Endothelial cell of umbilical vein (primary cell): ENCODE results near the gene TRAPPC2L. TPM values are rescaled to one million over a fixed set of nuclear protein-coding genes. Genes with fewer than 3 reads are reported as not detected.

Experiments used
- BruUV-seq: library from RNA; stranded (reverse); fragments of 400-500 nt; replicated peaks from 2 replicates; lab custom pipeline; 2021; lab: Mats Ljungman, UMichigan
- CTCF ChIA-PET: fragments of 300-600, 350-600 bp; sonication (Branson Sonifier 250); formaldehyde crosslinking; loops from one replicate; lab custom pipeline; 2021; ENCODE audit warnings: antibody characterized with exemption, inconsistent platforms; lab: Charles Lee
- POLR2A ChIA-PET: fragments of 300-600, 350-600 bp; sonication (Branson Sonifier 250); formaldehyde crosslinking; loops from one replicate; lab custom pipeline; 2021; ENCODE audit warnings: antibody characterized with exemption, inconsistent platforms; lab: Charles Lee
- DNase-seq: peaks from one replicate; pipeline ENCODE4 v3.0.0-alpha.2; 2011; ENCODE audit warnings: low read depth, low spot score
- FAIRE-seq: peaks from 2 replicates; lab custom pipeline; 2011; peaks lifted over from hg19 to GRCh38; lab: Jason Lieb, UNC
- H2AFZ ChIP-seq: 2 replicates; pipeline ENCODE4 v1.6.0; 2012; ENCODE audit warnings: low read depth, low read length, control low read depth, inconsistent platforms
- H3K27ac ChIP-seq: 2 replicates; pipeline ENCODE4 v1.5.1; 2011; ENCODE audit warnings: low read depth, mild to moderate bottlenecking, control low read depth, low read length, moderate library complexity; ENCODE audit not compliant: insufficient read depth
- H3K27me3 ChIP-seq, 2 experiments: 2 replicates each; pipeline versions ENCODE4 v1.6.0 to v1.6.1; 2011; ENCODE audit warnings: low read length in 2 of 2, mixed read lengths in 1 of 2; ENCODE audit not compliant: control insufficient read depth in 2 of 2, insufficient read depth in 2 of 2
- H3K36me3 ChIP-seq, 2 experiments: 2 replicates in 1 of 2; 3 replicates in 1 of 2; pipeline ENCODE4 v1.5.1; 2011; ENCODE audit warnings: low read length in 2 of 2, mild to moderate bottlenecking in 1 of 2, moderate library complexity in 1 of 2; ENCODE audit not compliant: control insufficient read depth in 2 of 2, insufficient read depth in 2 of 2; ENCODE audit errors: extremely low read depth in 1 of 2
- H3K4me1 ChIP-seq: 3 replicates; pipeline ENCODE4 v1.5.1; 2011; ENCODE audit warnings: mild to moderate bottlenecking, low read length; ENCODE audit not compliant: control insufficient read depth, insufficient read depth; ENCODE audit errors: extremely low read depth
- H3K4me2 ChIP-seq: 2 replicates; pipeline ENCODE4 v1.6.1; 2011; ENCODE audit warnings: low read length, control low read depth, mixed read lengths; ENCODE audit not compliant: insufficient read depth
- H3K4me3 ChIP-seq, 3 experiments: fragments of 200-600 bp in 1 of 3; sonication (generic), shearing (Covaris generic) in 1 of 3; replicated peaks in 1 of 3; 2 replicates each; pipeline ENCODE4 v1.5.1; 2011 to 2016; ENCODE audit warnings: control low read depth in 3 of 3, low read length in 3 of 3, mild to moderate bottlenecking in 2 of 3, inconsistent platforms in 1 of 3, low read depth in 1 of 3, moderate library complexity in 1 of 3; ENCODE audit not compliant: insufficient read depth in 1 of 3
- H3K79me2 ChIP-seq: 2 replicates; pipeline ENCODE4 v1.6.0; 2012; ENCODE audit warnings: low read length, inconsistent platforms; ENCODE audit not compliant: control insufficient read depth, insufficient read depth
- H3K9ac ChIP-seq: replicated peaks from 2 replicates; pipeline ENCODE3; 2011; ENCODE audit warnings: low read length, control low read depth; ENCODE audit not compliant: insufficient read depth; ENCODE audit errors: extremely low read depth
- H3K9me1 ChIP-seq: replicated peaks from 3 replicates; pipeline ENCODE4 v1.6.0; 2011; ENCODE audit warnings: mild to moderate bottlenecking, low read length; ENCODE audit not compliant: control insufficient read depth, insufficient read depth; ENCODE audit errors: extremely low read depth
- H3K9me3 ChIP-seq: replicated peaks from 2 replicates; pipeline ENCODE4 v1.5.1; 2012; ENCODE audit warnings: low read length, inconsistent platforms; ENCODE audit not compliant: control insufficient read depth, insufficient read depth
- H4K20me1 ChIP-seq: replicated peaks from 2 replicates; pipeline ENCODE3; 2011; ENCODE audit warnings: mild to moderate bottlenecking, low read length; ENCODE audit not compliant: control insufficient read depth, insufficient read depth; ENCODE audit errors: extremely low read depth
- CTCF ChIP-seq, 2 donors: IDR thresholded peaks; 1 replicate in 1 of 2; 2 replicates in 1 of 2; pipeline ENCODE4 v1.5.1; 2011; ENCODE audit warnings: low read length in 2 of 2, mild to moderate bottlenecking in 2 of 2, moderate library complexity in 2 of 2, control low read depth in 1 of 2, inconsistent platforms in 1 of 2, low read depth in 1 of 2; ENCODE audit not compliant: insufficient read depth in 1 of 2; ENCODE audit errors: extremely low read depth in 1 of 2
- JUN ChIP-seq: IDR thresholded peaks from 2 replicates; pipeline ENCODE4 v1.6.1; 2011; ENCODE audit warnings: borderline replicate concordance, low read depth; ENCODE audit not compliant: insufficient read length, insufficient read depth
- MYC ChIP-seq: IDR thresholded peaks from one replicate; pipeline ENCODE4 v1.6.1; 2011; ENCODE audit warnings: mild to moderate bottlenecking, low read depth, low read length
- POLR2A ChIP-seq: IDR thresholded peaks from 2 replicates; pipeline ENCODE4 v1.6.1; 2012; ENCODE audit warnings: low read depth, mild to moderate bottlenecking, control low read depth, low read length
- POLR2AphosphoS5 ChIP-seq: IDR thresholded peaks from 2 replicates; pipeline ENCODE4 v1.6.1; 2012; ENCODE audit warnings: low read depth, mild to moderate bottlenecking, control low read depth, low read length, moderate library complexity; ENCODE audit not compliant: insufficient read depth
- dilution Hi-C: fragments of 300-500 bp; cut with MboI; formaldehyde crosslinking; loops from one replicate; pipeline ENCODE4 v1.15.0; 2019; ENCODE audit warnings: low sequenced_read_pairs; ENCODE audit not compliant: extremely low pct_ligation_motif_present
- intact Hi-C: fragments of 100-400 bp; cut with micrococcal nuclease; formaldehyde crosslinking; loops from one replicate; pipeline ENCODE4 v1.10.0; 2022
- polyA plus RNA-seq, 4 experiments: library from polyadenylated mRNA; depleted of rRNA in 3 of 4; stranded (reverse) in 3 of 4; unstranded in 1 of 4; fragments of >200 nt; gene quantifications; 2 replicates each; pipeline versions ENCODE4 v1.2.1 to v1.2.3, GENCODE V29; 2011 to 2012; ENCODE audit warnings: missing spikeins in 1 of 4
- total RNA-seq: library from RNA; stranded (reverse); gene quantifications from 2 replicates; pipeline ENCODE4 v1.2.3, GENCODE V29; 2021

TRAPPC2L gene
- total and polyA plus RNA-seq, 2 donors (not counting 3 experiments of a cell fraction or from before 2014, with no cell fraction given), result 61.9 to 131 TPM

GRCh38 chr16:88872650-88873331 lies 15.9 kb downstream of the TRAPPC2L start:
- intact Hi-C loops, result no loop called here
- no peak overlapping the region for H3K4me2 ChIP-seq
- no peak for FAIRE-seq
- no peak overlapping the region for H3K4me3 ChIP-seq
- no peaks in the 10 kb centered on the region for H3K36me3 ChIP-seq
- H3K27me3 ChIP-seq, result no peaks in the 10 kb centered on the region
- ChIA-PET CTCF (interaction anchor here (1.0 kb wide), 1 partner anchor 15 kb away, joined by 3 read pairs; the partner anchor contains the start of gene TRAPPC2L), POLR2A (no interaction called here)
- DNase-seq, result no peak
- H3K27ac ChIP-seq, result no peak overlapping the region
- H3K9me1 ChIP-seq, result no peaks in the 10 kb centered on the region
- H3K4me1 ChIP-seq, result no peaks in the 10 kb centered on the region
- H4K20me1 ChIP-seq, result no peaks in the 10 kb centered on the region
- dilution Hi-C loops, result no loop called here
- no peaks in the 10 kb centered on the region for H3K79me2 ChIP-seq
- TF ChIP-seq MYC, result no peak
- TF ChIP-seq CTCF (IDR thresholded peaks at IDR 0.05; ENCODE audit: extremely low read depth in 1 of 2, insufficient read depth in 1 of 2, low read depth in 1 of 2, low read length in 2 of 2), result no peak
- no peak for TF ChIP-seq JUN
- no peak for TF ChIP-seq POLR2AphosphoS5
- no peak for TF ChIP-seq POLR2A
- H3K9me3 ChIP-seq, result no peaks in the 10 kb centered on the region
- BruUV-seq, result no TSS peak
- no peak overlapping the region for H2AFZ ChIP-seq
- H3K9ac ChIP-seq, result no peak overlapping the region
